GM10266 (cell line): ENCODE results near the gene CEP192.

ENCODE experiments used
- DNase-seq: peaks from one replicate; pipeline ENCODE4 v3.0.0; 2012; ENCODE audit errors: extremely low spot score
- CTCF ChIP-seq: IDR thresholded peaks from 2 replicates; pipeline ENCODE4 v1.5.1; 2012; ENCODE audit warnings: mild to moderate bottlenecking, low read depth; ENCODE audit not compliant: control insufficient read depth, insufficient read depth; ENCODE audit errors: missing control alignments

Gene CEP192

GRCh38 chr18:13035249-13035914, 44.2 kb downstream of the CEP192 start:
- DNase-seq = no peak

GRCh38 chr18:13036622-13037320, 45.6 kb downstream of the CEP192 start:
- DNase-seq = no peak
- no peak for TF ChIP-seq CTCF

More at GRCh38 chr18:13035249-13035914, 44.2 kb downstream of the CEP192 start:
- no peak for TF ChIP-seq CTCF

- DNase-seq = no peak
- no peak for TF ChIP-seq CTCF
Observed at GRCh38 chr18:13039806-13040205, 48.6 kb downstream of the CEP192 start.

- no peak for TF ChIP-seq CTCF
- DNase-seq = no peak
Observed at GRCh38 chr18:13043066-13043465, 51.9 kb downstream of the CEP192 start.

- no peak for TF ChIP-seq CTCF
- DNase-seq = no peak
Observed at GRCh38 chr18:13048061-13048595, 57.0 kb downstream of the CEP192 start.

- DNase-seq = no peak
Observed at GRCh38 chr18:13051159-13051558, 60.0 kb downstream of the CEP192 start.

More at GRCh38 chr18:13051159-13051558, 60.0 kb downstream of the CEP192 start:
- no peak for TF ChIP-seq CTCF
